Breast epithelium (tissue), 3 donors: Measurements from ENCODE around the gene FBN1.

ENCODE experiments used
- POLR2A ChIP-seq: fragments of 450-650 bp; IDR thresholded peaks from one replicate; pipeline ENCODE4 v1.6.1; 2016; ENCODE audit warnings: antibody characterized with exemption, mild to moderate bottlenecking, moderate library complexity
- POLR2AphosphoS5 ChIP-seq, 3 donors: sonication (generic); formaldehyde crosslinking; IDR thresholded peaks; one replicate each; pipeline ENCODE4 v1.6.1; 2017; ENCODE audit warnings: antibody characterized with exemption in 3 of 3
- TF ChIP-seq, protein P1 (sequence below), 3 donors: fragments of 450-650 bp; IDR thresholded peaks; one replicate each; pipeline ENCODE4 v1.5.1; 2016 to 2017; ENCODE audit warnings: antibody characterized with exemption in 3 of 3, mild to moderate bottlenecking in 3 of 3, moderate library complexity in 3 of 3

- TF ChIP-seq, protein P1, sequence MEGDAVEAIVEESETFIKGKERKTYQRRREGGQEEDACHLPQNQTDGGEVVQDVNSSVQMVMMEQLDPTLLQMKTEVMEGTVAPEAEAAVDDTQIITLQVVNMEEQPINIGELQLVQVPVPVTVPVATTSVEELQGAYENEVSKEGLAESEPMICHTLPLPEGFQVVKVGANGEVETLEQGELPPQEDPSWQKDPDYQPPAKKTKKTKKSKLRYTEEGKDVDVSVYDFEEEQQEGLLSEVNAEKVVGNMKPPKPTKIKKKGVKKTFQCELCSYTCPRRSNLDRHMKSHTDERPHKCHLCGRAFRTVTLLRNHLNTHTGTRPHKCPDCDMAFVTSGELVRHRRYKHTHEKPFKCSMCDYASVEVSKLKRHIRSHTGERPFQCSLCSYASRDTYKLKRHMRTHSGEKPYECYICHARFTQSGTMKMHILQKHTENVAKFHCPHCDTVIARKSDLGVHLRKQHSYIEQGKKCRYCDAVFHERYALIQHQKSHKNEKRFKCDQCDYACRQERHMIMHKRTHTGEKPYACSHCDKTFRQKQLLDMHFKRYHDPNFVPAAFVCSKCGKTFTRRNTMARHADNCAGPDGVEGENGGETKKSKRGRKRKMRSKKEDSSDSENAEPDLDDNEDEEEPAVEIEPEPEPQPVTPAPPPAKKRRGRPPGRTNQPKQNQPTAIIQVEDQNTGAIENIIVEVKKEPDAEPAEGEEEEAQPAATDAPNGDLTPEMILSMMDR (IDR thresholded peaks at IDR 0.05): no peak
- TF ChIP-seq POLR2AphosphoS5 (IDR thresholded peaks at IDR 0.05) (no peak), POLR2A (no peak)
These were observed 275.0 kb downstream of the FBN1 start for GRCh38 chr15:48370460-48370859.
